Panc1 (cell line): ENCODE results near the gene AKIRIN2. TPM values are rescaled to one million over a fixed set of nuclear protein-coding genes. Genes with fewer than 3 reads are reported as not detected.
"Not testable (repeated sequence)": the region's sequence is repeated elsewhere in the genome, so short reads cannot be mapped to it uniquely, and the experiment has no call there.

ENCODE experiments used
- ATAC-seq: fragments of 200-7000 bp; cut with Tn5 transposase; 2 replicates; pipeline ENCODE4 v1.9.1; 2020; ENCODE audit warnings: mild to moderate bottlenecking, moderate library complexity
- BruUV-seq: library from RNA; stranded (reverse); fragments of 400-500 nt; replicated peaks from 2 replicates; lab custom pipeline; 2021; lab: Mats Ljungman, UMichigan
- CTCF ChIA-PET: fragments of 300-600 bp; sonication (Branson Sonifier 250); formaldehyde crosslinking; loops from one replicate; lab custom pipeline; 2022; ENCODE audit warnings: antibody characterized with exemption; lab: Charles Lee
- POLR2A ChIA-PET: fragments of 300-600 bp; sonication (Branson Sonifier 250); formaldehyde crosslinking; loops from one replicate; lab custom pipeline; 2022; ENCODE audit warnings: antibody characterized with exemption; lab: Charles Lee
- DNase-seq: peaks from one replicate; pipeline ENCODE4 v3.0.0-alpha.2; 2010; ENCODE audit warnings: low read depth, low spot score
- H3K27ac ChIP-seq: 2 replicates; pipeline ENCODE4 v1.5.1; 2011; ENCODE audit warnings: mild to moderate bottlenecking, low read length, inconsistent platforms
- H3K27me3 ChIP-seq: fragments of 200-500 bp; sonication (Bioruptor generic); 2 replicates; pipeline ENCODE4 v1.6.0; 2014; ENCODE audit warnings: low read length, inconsistent platforms; ENCODE audit not compliant: control insufficient read depth, insufficient read depth
- H3K36me3 ChIP-seq: fragments of 200-500 bp; sonication (Bioruptor generic); 2 replicates; pipeline ENCODE4 v1.5.1; 2014; ENCODE audit warnings: inconsistent platforms, mild to moderate bottlenecking, low read length, moderate library complexity; ENCODE audit not compliant: control insufficient read depth, insufficient read depth
- H3K4me1 ChIP-seq: 2 replicates; pipeline ENCODE4 v1.5.1; 2011; ENCODE audit warnings: inconsistent platforms, mild to moderate bottlenecking, low read length, moderate library complexity; ENCODE audit not compliant: control insufficient read depth, insufficient read depth
- H3K4me3 ChIP-seq, 2 experiments: 2 replicates each; pipeline ENCODE4 v1.5.1; 2011 to 2012; ENCODE audit warnings: low read depth in 2 of 2, low read length in 2 of 2, mild to moderate bottlenecking in 2 of 2, inconsistent platforms in 1 of 2, moderate library complexity in 1 of 2
- H3K9me3 ChIP-seq: fragments of 200-500 bp; sonication (Bioruptor generic); 2 replicates; pipeline ENCODE4 v1.5.1; 2014; ENCODE audit warnings: low read depth, mild to moderate bottlenecking, inconsistent platforms, low read length, moderate library complexity; ENCODE audit not compliant: control insufficient read depth, insufficient read depth
- CTCF ChIP-seq: fragments of 450-650 bp; IDR thresholded peaks from 2 replicates; pipeline ENCODE4 v1.5.1; 2017; ENCODE audit warnings: mild to moderate bottlenecking
- POLR2AphosphoS5 ChIP-seq: IDR thresholded peaks from 2 replicates; pipeline ENCODE4 v1.6.1; 2012; ENCODE audit warnings: mild to moderate bottlenecking, low read depth, low read length, moderate library complexity
- SIN3A ChIP-seq: IDR thresholded peaks from 2 replicates; pipeline ENCODE4 v1.6.1; 2012; ENCODE audit warnings: low read depth, mild to moderate bottlenecking, low read length, moderate library complexity, borderline replicate concordance; ENCODE audit not compliant: insufficient read depth
- TCF7L2 ChIP-seq: IDR thresholded peaks from 2 replicates; pipeline ENCODE4 v1.6.1; 2011; ENCODE audit warnings: mild to moderate bottlenecking, low read depth, low read length, inconsistent platforms
- in situ Hi-C: cut with HindIII; loops from 2 replicates; pipeline ENCODE4 v1.10.0; 2016; ENCODE audit warnings: low sequenced_read_pairs, low pct_unique_long_range_greater_than_20kb
- intact Hi-C: fragments of 100-400 bp; cut with micrococcal nuclease; formaldehyde crosslinking; loops from one replicate; pipeline ENCODE4 v1.10.0; 2022; ENCODE audit not compliant: unreplicated experiment
- total RNA-seq: library from RNA; stranded (reverse); gene quantifications from one replicate; pipeline ENCODE4 v1.2.1, GENCODE V29; 2021; ENCODE audit not compliant: unreplicated experiment
- TF ChIP-seq, protein P1 (sequence below), 2 experiments: IDR thresholded peaks; 2 replicates each; pipeline ENCODE4 v1.6.1; 2011 to 2012; ENCODE audit warnings: low read depth in 2 of 2, control low read depth in 1 of 2, low read length in 1 of 2, mild to moderate bottlenecking in 1 of 2, moderate library complexity in 1 of 2; ENCODE audit not compliant: insufficient read depth in 1 of 2

AKIRIN2 gene
- total RNA-seq, 1 experiment from 2014 or later, result 47.6 TPM

DNA sequence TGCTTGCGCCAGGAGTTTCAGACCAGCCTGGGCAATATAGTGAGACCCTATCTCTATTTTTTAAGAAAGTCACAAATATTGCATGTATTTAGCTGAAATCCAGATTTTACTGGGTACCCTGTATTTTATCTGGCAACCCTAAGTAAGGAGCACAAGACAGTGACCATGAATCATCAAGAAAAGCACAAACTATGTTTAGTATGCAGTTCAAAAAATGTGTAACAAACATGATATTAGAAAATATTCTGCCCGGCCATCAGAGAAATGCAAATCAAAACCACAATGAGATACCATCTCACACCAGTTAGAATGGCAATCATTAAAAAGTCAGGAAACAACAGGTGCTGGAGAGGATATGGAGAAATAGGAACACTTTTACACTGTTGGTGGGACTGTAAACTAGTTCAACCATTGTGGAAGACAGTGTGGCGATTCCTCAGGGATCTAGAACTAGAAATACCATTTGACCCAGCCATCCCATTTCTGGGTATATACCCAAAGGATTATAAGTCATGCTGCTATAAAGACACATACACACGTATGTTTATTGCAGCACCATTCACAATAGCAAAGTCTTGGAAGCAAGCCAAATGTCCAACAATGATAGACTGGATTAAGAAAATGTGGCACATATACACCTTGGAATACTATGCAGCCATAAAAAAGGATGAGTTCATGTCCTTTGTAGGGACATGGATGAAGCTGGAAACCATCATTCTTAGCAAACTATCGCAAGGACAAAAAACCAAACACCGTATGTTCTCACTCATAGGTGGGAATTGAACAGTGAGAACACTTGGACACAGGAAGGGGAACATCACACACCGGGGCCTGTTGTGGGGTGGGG lies 6.8 kb upstream of the AKIRIN2 start:
- ATAC-seq, DNase-seq, in situ Hi-C loops, H3K27ac ChIP-seq, POLR2A ChIA-PET, CTCF ChIA-PET, BruUV-seq, H3K36me3 ChIP-seq, intact Hi-C loops, H3K9me3 ChIP-seq, H3K4me3 ChIP-seq, H3K27me3 ChIP-seq: not testable (repeated sequence)
- H3K4me1 ChIP-seq, result peaks cover 18% of the 10 kb centered on the region

GRCh38 chr6:87706187-87706966 lies 4.3 kb upstream of the AKIRIN2 start:
- peaks cover 18% of the 10 kb centered on the region for H3K4me1 ChIP-seq
- no peak for TF ChIP-seq POLR2AphosphoS5
- TF ChIP-seq, protein P1, sequence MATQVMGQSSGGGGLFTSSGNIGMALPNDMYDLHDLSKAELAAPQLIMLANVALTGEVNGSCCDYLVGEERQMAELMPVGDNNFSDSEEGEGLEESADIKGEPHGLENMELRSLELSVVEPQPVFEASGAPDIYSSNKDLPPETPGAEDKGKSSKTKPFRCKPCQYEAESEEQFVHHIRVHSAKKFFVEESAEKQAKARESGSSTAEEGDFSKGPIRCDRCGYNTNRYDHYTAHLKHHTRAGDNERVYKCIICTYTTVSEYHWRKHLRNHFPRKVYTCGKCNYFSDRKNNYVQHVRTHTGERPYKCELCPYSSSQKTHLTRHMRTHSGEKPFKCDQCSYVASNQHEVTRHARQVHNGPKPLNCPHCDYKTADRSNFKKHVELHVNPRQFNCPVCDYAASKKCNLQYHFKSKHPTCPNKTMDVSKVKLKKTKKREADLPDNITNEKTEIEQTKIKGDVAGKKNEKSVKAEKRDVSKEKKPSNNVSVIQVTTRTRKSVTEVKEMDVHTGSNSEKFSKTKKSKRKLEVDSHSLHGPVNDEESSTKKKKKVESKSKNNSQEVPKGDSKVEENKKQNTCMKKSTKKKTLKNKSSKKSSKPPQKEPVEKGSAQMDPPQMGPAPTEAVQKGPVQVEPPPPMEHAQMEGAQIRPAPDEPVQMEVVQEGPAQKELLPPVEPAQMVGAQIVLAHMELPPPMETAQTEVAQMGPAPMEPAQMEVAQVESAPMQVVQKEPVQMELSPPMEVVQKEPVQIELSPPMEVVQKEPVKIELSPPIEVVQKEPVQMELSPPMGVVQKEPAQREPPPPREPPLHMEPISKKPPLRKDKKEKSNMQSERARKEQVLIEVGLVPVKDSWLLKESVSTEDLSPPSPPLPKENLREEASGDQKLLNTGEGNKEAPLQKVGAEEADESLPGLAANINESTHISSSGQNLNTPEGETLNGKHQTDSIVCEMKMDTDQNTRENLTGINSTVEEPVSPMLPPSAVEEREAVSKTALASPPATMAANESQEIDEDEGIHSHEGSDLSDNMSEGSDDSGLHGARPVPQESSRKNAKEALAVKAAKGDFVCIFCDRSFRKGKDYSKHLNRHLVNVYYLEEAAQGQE (IDR thresholded peaks at IDR 0.05; ENCODE audit: insufficient read depth in 1 of 2, low read depth in 2 of 2, low read length in 1 of 2), result no peak
- TF ChIP-seq TCF7L2, result no peak
- no peak for TF ChIP-seq CTCF
- TF ChIP-seq SIN3A, result no peak
- POLR2A ChIA-PET, result no interaction called here
- no peaks in the 10 kb centered on the region for H3K27me3 ChIP-seq
- intact Hi-C loops (no loop called here), in situ Hi-C loops (no loop called here)
- CTCF ChIA-PET, result interaction anchor here (0.6 kb wide), 1 partner anchor 27 kb away, joined by 3 read pairs; no protein-coding TSS in a partner anchor
- no peaks in the 10 kb centered on the region for H3K36me3 ChIP-seq
- H3K9me3 ChIP-seq, result no peaks in the 10 kb centered on the region
- peak overlapping the region; percentile 41 for H3K27ac ChIP-seq
- no peak for DNase-seq
- no peak for ATAC-seq
- H3K4me3 ChIP-seq, result no peak overlapping the region
- BruUV-seq, result no TSS peak
